IPS-15b (cell line): Measurements from ENCODE around the gene CNOT8.

Experiments used
- H3K27me3 ChIP-seq: one replicate; pipeline ENCODE4 v1.6.1; 2013; ENCODE audit warnings: low read length; ENCODE audit not compliant: control insufficient read depth, insufficient read depth
- H3K36me3 ChIP-seq: one replicate; pipeline ENCODE4 v1.6.1; 2013; ENCODE audit warnings: low read length; ENCODE audit not compliant: control insufficient read depth, insufficient read depth
- H3K4me1 ChIP-seq: one replicate; pipeline ENCODE4 v1.6.1; 2013; ENCODE audit warnings: mild to moderate bottlenecking, low read length; ENCODE audit not compliant: control insufficient read depth, insufficient read depth
- H3K4me3 ChIP-seq: one replicate; pipeline ENCODE4 v1.5.1; 2013; ENCODE audit warnings: low read depth, low read length
- H3K9ac ChIP-seq: one replicate; pipeline ENCODE4 v1.6.1; 2013; ENCODE audit warnings: low read depth, mild to moderate bottlenecking, low read length
- H3K9me3 ChIP-seq: one replicate; pipeline ENCODE4 v1.6.1; 2013; ENCODE audit warnings: mild to moderate bottlenecking, low read length; ENCODE audit not compliant: control insufficient read depth, insufficient read depth

CNOT8 gene

DNA sequence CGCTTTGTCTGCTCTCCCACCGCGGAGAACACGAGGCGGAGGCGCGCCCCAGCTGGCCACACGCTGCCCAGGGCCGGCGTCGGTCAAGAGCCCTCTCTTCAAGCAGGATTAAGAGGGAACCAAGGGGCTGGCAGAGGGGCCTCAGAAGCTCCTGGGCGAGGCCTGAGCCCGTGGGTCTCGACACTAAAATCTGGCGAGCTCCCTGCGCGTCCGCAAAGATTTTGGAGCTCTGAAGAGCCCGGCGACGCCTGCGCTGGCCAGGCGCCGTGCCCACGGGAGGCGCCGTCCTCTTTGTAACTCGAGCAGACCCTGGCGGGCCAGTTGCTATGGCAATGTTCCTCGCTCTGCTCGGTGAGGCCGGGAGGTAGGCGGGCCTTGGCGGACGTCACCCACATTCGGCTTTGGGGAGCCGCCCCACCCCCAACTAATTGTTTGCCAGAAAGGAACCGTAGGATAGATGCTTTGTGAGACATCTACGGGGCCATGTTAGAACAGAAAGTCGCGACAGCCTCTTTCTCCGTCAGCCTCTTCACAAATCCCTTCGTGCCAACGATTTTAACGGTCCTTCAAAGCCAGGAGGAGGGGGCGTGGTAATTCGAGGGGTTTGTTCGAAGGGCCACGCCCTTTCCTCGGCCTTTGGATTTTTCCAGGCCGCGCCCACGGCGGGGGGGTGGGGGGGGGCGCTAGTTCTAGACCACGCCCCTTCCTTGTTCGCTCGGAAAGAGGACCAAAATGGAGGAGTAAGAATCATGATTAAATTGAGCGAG is 714 bp upstream of the CNOT8 start:
- Histone ChIP-seq H3K9me3 (no peaks in the 10 kb centered on the region), H3K4me3 (peak overlapping the region; percentile 98), H3K27me3 (no peaks in the 10 kb centered on the region), H3K9ac (peak overlapping the region; percentile 85), H3K36me3 (no peaks in the 10 kb centered on the region), H3K4me1 (peaks cover 9% of the 10 kb centered on the region)

DNA sequence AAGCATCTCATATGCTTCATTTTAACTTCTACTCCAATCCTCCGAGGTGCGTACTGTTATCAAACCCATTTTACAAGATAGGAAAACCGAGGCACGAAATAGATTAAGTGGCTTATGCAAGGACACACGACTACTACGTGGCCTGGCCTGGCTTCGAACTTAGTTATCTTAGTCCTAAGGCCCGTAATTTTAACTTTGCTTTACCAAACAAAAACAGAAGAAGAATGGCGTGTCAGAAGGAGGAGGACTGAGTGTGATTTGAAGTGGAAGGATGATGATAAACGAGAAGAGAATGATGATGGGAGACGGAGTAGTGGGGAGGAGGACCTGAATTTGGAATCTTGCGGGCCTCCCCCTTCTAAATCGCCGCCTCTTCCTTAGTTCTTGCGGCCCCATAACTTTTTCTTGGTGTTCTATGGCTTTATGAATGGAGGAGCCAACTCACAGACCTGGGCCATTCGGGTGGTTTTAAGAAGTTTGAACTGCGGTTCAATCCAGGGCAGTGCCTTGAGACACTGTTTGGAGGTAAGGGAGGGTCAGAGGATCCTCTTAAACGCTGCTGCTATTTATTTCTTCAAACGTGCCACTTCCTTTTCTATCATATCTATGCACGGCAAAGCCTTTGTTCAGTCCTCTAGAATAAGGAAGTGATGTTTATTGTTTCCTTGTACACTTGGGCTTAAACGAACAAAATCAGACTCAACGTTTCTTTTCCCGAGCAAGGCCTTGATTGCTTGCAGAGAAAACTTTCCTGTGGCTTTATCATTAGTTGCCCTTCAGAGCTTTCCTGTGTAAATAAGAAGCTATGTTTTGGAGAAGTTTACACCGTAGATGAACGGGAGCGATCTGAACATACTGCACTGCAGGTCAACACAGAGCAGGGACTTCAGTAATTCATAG is 795 bp downstream of the CNOT8 start:
- peaks cover 9% of the 10 kb centered on the region for H3K4me1 ChIP-seq
- peak overlapping the region; percentile 87 for H3K9ac ChIP-seq
- H3K4me3 ChIP-seq: peak overlapping the region; percentile 98
- H3K36me3 ChIP-seq: no peaks in the 10 kb centered on the region
- H3K9me3 ChIP-seq: no peaks in the 10 kb centered on the region
- no peaks in the 10 kb centered on the region for H3K27me3 ChIP-seq

DNA sequence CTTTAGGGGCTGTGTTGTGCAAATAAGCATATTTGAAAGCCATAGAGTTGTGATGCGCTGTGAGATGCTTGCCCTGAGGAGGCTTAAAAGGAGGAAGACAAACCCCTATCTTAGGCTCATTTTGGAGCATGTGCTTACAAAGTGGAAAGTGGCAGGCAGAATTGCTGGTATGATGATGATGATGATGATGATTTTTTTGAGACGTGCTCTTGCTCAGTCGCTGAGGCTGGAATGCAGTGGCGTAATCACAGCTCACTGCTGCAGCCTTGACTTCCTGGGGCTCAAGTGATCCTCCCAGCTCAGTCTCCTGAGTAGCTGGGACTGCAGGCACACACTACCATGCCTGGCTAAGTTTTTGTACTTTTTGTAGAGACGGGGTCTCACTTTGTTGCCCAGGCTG is 1.7 kb downstream of the CNOT8 start:
- no peaks in the 10 kb centered on the region for H3K9me3 ChIP-seq
- H3K27me3 ChIP-seq: no peaks in the 10 kb centered on the region
- peak overlapping the region; percentile 39 for H3K9ac ChIP-seq
- H3K4me3 ChIP-seq: peak overlapping the region; percentile 98
- peaks cover 9% of the 10 kb centered on the region for H3K4me1 ChIP-seq
- H3K36me3 ChIP-seq: no peaks in the 10 kb centered on the region

GRCh38 chr5:154860765-154861164 is 2.3 kb downstream of the CNOT8 start:
- no peaks in the 10 kb centered on the region for H3K9me3 ChIP-seq
- no peak overlapping the region for H3K4me3 ChIP-seq
- H3K4me1 ChIP-seq: peaks cover 9% of the 10 kb centered on the region
- no peak overlapping the region for H3K9ac ChIP-seq
- no peaks in the 10 kb centered on the region for H3K36me3 ChIP-seq
- H3K27me3 ChIP-seq: no peaks in the 10 kb centered on the region

DNA sequence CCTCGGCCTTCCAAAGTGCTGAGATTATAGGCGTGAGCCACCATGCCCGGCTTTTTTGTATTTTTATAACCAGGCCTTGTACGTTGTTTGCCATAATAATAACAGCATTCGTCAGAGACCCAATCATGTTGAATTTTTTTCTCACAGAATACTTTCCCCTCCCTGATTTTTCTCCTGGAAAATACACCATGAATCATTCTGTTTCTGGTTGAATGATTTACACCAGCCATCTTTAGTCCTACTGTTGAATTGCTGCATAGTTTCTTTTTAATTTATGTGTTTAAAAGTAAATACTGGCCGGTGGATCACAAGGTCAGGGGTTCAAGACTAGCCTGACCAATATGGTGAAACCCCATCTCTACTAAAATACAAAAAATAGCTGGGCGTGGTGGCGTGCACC is 3.5 kb downstream of the CNOT8 start:
- Histone ChIP-seq H3K4me3 (no peak overlapping the region), H3K36me3 (no peaks in the 10 kb centered on the region), H3K27me3 (no peaks in the 10 kb centered on the region), H3K9me3 (no peaks in the 10 kb centered on the region), H3K9ac (no peak overlapping the region), H3K4me1 (peaks cover 7% of the 10 kb centered on the region)

- H3K4me1 ChIP-seq: peaks cover 6% of the 10 kb centered on the region
- no peak overlapping the region for H3K9ac ChIP-seq
- H3K27me3 ChIP-seq: no peaks in the 10 kb centered on the region
- no peaks in the 10 kb centered on the region for H3K9me3 ChIP-seq
- H3K36me3 ChIP-seq: no peaks in the 10 kb centered on the region
- H3K4me3 ChIP-seq: no peak overlapping the region
Measured at GRCh38 chr5:154862766-154863165, 4.3 kb downstream of the CNOT8 start.

GRCh38 chr5:154863291-154864080 is 5.1 kb downstream of the CNOT8 start:
- Histone ChIP-seq H3K36me3 (no peaks in the 10 kb centered on the region), H3K4me3 (no peak overlapping the region), H3K4me1 (peaks cover 6% of the 10 kb centered on the region), H3K27me3 (no peaks in the 10 kb centered on the region), H3K9ac (no peak overlapping the region), H3K9me3 (no peaks in the 10 kb centered on the region)

GRCh38 chr5:154865466-154866184 is 7.2 kb downstream of the CNOT8 start:
- H3K4me1 ChIP-seq: no peaks in the 10 kb centered on the region
- H3K9me3 ChIP-seq: no peaks in the 10 kb centered on the region
- no peaks in the 10 kb centered on the region for H3K27me3 ChIP-seq
- H3K4me3 ChIP-seq: no peak overlapping the region
- H3K9ac ChIP-seq: no peak overlapping the region
- H3K36me3 ChIP-seq: peaks cover 3% of the 10 kb centered on the region

- no peaks in the 10 kb centered on the region for H3K4me1 ChIP-seq
- H3K9me3 ChIP-seq: no peaks in the 10 kb centered on the region
- no peaks in the 10 kb centered on the region for H3K27me3 ChIP-seq
- peaks cover 7% of the 10 kb centered on the region for H3K36me3 ChIP-seq
- H3K4me3 ChIP-seq: no peak overlapping the region
- H3K9ac ChIP-seq: no peak overlapping the region
Measured at GRCh38 chr5:154866841-154867240, 8.4 kb downstream of the CNOT8 start.

DNA sequence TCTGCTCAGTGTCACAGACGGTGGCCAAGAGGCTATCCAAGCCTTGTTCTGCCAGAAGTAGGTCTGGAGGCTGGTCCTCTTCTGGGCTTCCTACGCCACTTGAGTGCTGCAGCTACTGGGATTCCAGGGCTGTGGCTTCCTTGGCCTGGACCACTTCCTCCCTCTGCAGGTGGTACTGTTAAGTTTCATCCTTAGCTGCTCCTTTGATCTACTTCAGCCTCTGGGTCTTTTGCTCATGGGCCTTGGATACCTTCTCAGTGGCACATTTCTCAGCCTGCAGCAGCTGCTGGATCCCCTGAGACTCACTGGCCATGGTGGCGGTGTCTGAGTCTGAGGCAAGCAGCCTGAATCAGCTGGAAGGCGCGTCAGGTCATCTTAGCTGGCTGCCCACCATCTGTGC is 10.3 kb downstream of the CNOT8 start:
- Histone ChIP-seq H3K9me3 (no peaks in the 10 kb centered on the region), H3K36me3 (peaks cover 22% of the 10 kb centered on the region), H3K4me3 (no peak overlapping the region), H3K27me3 (no peaks in the 10 kb centered on the region), H3K9ac (no peak overlapping the region), H3K4me1 (no peaks in the 10 kb centered on the region)

GRCh38 chr5:154871734-154872133 is 13.3 kb downstream of the CNOT8 start:
- Histone ChIP-seq H3K4me3 (no peak overlapping the region), H3K27me3 (no peaks in the 10 kb centered on the region), H3K4me1 (no peaks in the 10 kb centered on the region), H3K9ac (no peak overlapping the region), H3K36me3 (peaks cover 31% of the 10 kb centered on the region), H3K9me3 (no peaks in the 10 kb centered on the region)
